ENCODE measurements around the gene KCNIP1. TPM values are rescaled to one million over a fixed set of nuclear protein-coding genes. Genes with fewer than 3 reads are reported as not detected.

KCNIP1 gene
- total RNA-seq, 4 donors from 2014 or later: not detected

GRCh38 chr5:170678811-170679210 lies 175.0 kb downstream of the KCNIP1 start:
- WGBS, 2 donors: 85 to 93% methylated on average over 2 of the region's 2 CpGs
- no peak overlapping the region for H3K4me3 ChIP-seq (ENCODE audit: low read depth, poor library complexity, severe bottlenecking)
- TF ChIP-seq, protein P1, sequence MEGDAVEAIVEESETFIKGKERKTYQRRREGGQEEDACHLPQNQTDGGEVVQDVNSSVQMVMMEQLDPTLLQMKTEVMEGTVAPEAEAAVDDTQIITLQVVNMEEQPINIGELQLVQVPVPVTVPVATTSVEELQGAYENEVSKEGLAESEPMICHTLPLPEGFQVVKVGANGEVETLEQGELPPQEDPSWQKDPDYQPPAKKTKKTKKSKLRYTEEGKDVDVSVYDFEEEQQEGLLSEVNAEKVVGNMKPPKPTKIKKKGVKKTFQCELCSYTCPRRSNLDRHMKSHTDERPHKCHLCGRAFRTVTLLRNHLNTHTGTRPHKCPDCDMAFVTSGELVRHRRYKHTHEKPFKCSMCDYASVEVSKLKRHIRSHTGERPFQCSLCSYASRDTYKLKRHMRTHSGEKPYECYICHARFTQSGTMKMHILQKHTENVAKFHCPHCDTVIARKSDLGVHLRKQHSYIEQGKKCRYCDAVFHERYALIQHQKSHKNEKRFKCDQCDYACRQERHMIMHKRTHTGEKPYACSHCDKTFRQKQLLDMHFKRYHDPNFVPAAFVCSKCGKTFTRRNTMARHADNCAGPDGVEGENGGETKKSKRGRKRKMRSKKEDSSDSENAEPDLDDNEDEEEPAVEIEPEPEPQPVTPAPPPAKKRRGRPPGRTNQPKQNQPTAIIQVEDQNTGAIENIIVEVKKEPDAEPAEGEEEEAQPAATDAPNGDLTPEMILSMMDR (IDR thresholded peaks at IDR 0.05): no peak
- no peak for TF ChIP-seq POLR2A (IDR thresholded peaks at IDR 0.05)
- no peak for DNase-seq (ENCODE audit: low spot score in 2 of 2)
- intact Hi-C loops (cut with DNase I; ENCODE audit: low total_unique reads): no loop called here

GRCh38 chr5:170681013-170681433 lies 177.2 kb downstream of the KCNIP1 start:
- intact Hi-C loops (cut with DNase I; ENCODE audit: low total_unique reads): no loop called here
- no peak for TF ChIP-seq POLR2A (IDR thresholded peaks at IDR 0.05)
- TF ChIP-seq, protein P1 (IDR thresholded peaks at IDR 0.05): no peak
- WGBS, 2 donors: 2 to 3% methylated on average over 28 of the region's 28 CpGs
- no peak for DNase-seq (ENCODE audit: low spot score in 2 of 2)
- H3K4me3 ChIP-seq (ENCODE audit: low read depth, poor library complexity, severe bottlenecking): no peak overlapping the region

DNA sequence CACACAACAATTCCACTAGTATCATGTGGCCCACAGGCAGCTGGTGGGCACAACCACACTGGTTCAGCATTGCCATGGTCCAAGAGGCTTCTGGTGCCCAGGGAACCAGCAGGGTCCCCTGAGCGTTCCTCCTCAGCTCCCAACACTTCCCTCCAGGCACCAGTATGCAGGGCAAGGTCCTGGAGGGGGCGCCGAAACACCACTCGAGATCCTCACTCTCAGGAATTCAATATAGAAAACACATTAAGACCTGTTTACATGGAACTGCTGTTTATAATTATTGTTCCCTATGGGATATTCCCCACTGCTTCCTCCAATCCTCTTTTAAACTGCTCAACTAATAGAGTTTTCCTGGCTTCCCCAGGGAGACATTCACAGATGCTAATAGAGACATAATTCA lies 187.8 kb downstream of the KCNIP1 start:
- WGBS, 2 donors: 20 to 22% methylated on average over 4 of the region's 4 CpGs
- no peak for DNase-seq (ENCODE audit: low spot score in 2 of 2)

DNA sequence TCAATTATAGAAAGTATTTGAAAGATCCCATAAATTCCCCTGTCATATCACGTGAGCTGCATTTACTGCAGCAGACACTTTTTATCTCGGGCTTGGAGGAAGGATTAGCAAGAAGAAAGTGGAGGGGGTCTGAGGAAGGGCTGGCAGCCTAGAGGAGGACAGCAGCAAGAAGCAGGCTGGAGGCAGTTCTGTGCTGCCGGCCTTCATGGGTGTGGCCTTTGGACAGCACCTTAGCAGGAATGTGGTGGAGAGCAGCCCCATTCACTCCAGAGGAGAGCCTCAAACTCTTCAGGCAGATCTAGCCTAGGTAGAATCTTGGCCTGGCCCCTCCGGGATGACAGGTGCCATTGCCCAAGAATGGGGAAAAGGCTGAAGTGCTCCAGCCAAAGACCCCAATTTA lies 189.9 kb downstream of the KCNIP1 start:
- DNase-seq (ENCODE audit: low spot score in 2 of 2): no peak
- no peak overlapping the region for H3K4me3 ChIP-seq (ENCODE audit: low read depth, poor library complexity, severe bottlenecking)
- TF ChIP-seq, protein P1 (IDR thresholded peaks at IDR 0.05): no peak
- no peak for TF ChIP-seq POLR2A (IDR thresholded peaks at IDR 0.05)
- intact Hi-C loops (cut with DNase I; ENCODE audit: low total_unique reads): no loop called here
- 42 to 44% methylated on average over 4 of the region's 4 CpGs for WGBS, 2 donors

More for the DNA sequence above, 187.8 kb downstream of the KCNIP1 start:
- no peak overlapping the region for H3K4me3 ChIP-seq (ENCODE audit: low read depth, poor library complexity, severe bottlenecking)
- TF ChIP-seq POLR2A (IDR thresholded peaks at IDR 0.05): no peak
- TF ChIP-seq, protein P1 (IDR thresholded peaks at IDR 0.05): no peak
- intact Hi-C loops (cut with DNase I; ENCODE audit: low total_unique reads): no loop called here

DNA sequence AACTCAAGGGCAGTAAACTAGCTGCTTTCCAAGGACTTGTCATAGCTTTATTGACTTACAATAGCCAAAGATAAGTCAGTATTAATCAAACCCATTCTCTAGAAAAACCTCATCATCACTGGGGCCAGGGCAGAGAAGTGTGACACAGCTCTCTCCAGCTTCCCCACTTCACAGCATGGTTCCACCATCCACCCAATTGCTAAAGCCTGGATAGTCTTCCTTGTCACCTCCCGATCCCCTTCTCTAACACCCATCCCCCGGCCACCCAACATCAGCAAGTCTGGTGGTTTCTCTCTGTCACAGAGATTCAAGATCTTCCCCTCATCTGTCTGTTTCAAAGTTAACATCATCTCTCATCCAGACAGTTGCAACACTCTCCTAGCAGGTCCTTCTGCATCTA lies 191.1 kb downstream of the KCNIP1 start:
- TF ChIP-seq, protein P1 (IDR thresholded peaks at IDR 0.05): no peak
- no peak for TF ChIP-seq POLR2A (IDR thresholded peaks at IDR 0.05)
- WGBS, 2 donors: 44 to 45% methylated on average over 2 of the region's 2 CpGs
- DNase-seq (ENCODE audit: low spot score in 2 of 2): no peak
- intact Hi-C loops (cut with DNase I; ENCODE audit: low total_unique reads): no loop called here
- no peak overlapping the region for H3K4me3 ChIP-seq (ENCODE audit: low read depth, poor library complexity, severe bottlenecking)

DNA sequence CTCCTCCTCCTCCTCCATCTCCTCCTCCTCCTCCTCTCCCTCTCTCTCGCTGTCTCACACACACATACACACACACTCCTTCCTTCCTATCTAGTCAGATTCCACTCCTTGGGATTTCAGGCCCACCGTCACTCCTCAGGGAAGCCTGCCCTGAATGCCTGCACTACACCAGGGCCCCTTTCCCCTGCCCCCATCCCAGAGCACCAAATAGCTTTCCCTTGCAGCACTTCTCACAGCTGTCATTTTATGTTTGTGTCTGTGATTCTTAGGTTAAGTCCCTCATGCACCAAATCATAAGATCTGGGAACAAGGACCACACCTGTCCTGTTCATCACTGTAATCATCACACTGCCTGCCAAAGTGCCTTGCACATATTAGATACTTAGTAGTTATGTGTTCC lies 193.2 kb downstream of the KCNIP1 start:
- no peak for DNase-seq (ENCODE audit: low spot score in 2 of 2)
- intact Hi-C loops (cut with DNase I; ENCODE audit: low total_unique reads): no loop called here
- TF ChIP-seq, protein P1 (IDR thresholded peaks at IDR 0.05): no peak
- TF ChIP-seq POLR2A (IDR thresholded peaks at IDR 0.05): no peak
- 53 to 72% methylated on average over 2 of the region's 2 CpGs for WGBS, 2 donors
- no peak overlapping the region for H3K4me3 ChIP-seq (ENCODE audit: low read depth, poor library complexity, severe bottlenecking)
